Ishikawa (cell line): Measurements from ENCODE around the gene CLDN20.

Source experiments
- CEBPB ChIP-seq: IDR thresholded peaks from 2 replicates; pipeline ENCODE4 v1.6.1; 2012
- CREB1 ChIP-seq: IDR thresholded peaks from 2 replicates; pipeline ENCODE4 v1.6.1; 2012; ENCODE audit warnings: low read depth
- EGR1 ChIP-seq: IDR thresholded peaks from 2 replicates; pipeline ENCODE4 v1.6.1; 2012
- EP300 ChIP-seq: IDR thresholded peaks from 2 replicates; pipeline ENCODE4 v1.6.1; 2012; ENCODE audit warnings: borderline replicate concordance
- FOXM1 ChIP-seq: IDR thresholded peaks from 2 replicates; pipeline ENCODE4 v1.6.1; 2012; ENCODE audit warnings: low read depth, borderline replicate concordance
- MAX ChIP-seq: IDR thresholded peaks from 2 replicates; pipeline ENCODE4 v1.6.1; 2012
- RAD21 ChIP-seq: IDR thresholded peaks from 2 replicates; pipeline ENCODE4 v1.6.1; 2012; ENCODE audit warnings: low read depth
- TAF1 ChIP-seq: IDR thresholded peaks from 2 replicates; pipeline ENCODE4 v1.6.1; 2012; ENCODE audit warnings: low read depth, mild to moderate bottlenecking
- TEAD4 ChIP-seq: IDR thresholded peaks from 2 replicates; pipeline ENCODE4 v1.6.1; 2012
- YY1 ChIP-seq: IDR thresholded peaks from 2 replicates; pipeline ENCODE4 v1.6.1; 2012; ENCODE audit warnings: low read depth
- ZBTB7A ChIP-seq: IDR thresholded peaks from 2 replicates; pipeline ENCODE4 v1.6.1; 2012; ENCODE audit warnings: low read depth
- TF ChIP-seq, protein P1 (sequence below): IDR thresholded peaks from 2 replicates; pipeline ENCODE4 v1.6.1; 2012
- TF ChIP-seq, protein P2 (sequence below): IDR thresholded peaks from 2 replicates; pipeline ENCODE4 v1.6.1; 2012; ENCODE audit warnings: low read depth, mild to moderate bottlenecking

DNA sequence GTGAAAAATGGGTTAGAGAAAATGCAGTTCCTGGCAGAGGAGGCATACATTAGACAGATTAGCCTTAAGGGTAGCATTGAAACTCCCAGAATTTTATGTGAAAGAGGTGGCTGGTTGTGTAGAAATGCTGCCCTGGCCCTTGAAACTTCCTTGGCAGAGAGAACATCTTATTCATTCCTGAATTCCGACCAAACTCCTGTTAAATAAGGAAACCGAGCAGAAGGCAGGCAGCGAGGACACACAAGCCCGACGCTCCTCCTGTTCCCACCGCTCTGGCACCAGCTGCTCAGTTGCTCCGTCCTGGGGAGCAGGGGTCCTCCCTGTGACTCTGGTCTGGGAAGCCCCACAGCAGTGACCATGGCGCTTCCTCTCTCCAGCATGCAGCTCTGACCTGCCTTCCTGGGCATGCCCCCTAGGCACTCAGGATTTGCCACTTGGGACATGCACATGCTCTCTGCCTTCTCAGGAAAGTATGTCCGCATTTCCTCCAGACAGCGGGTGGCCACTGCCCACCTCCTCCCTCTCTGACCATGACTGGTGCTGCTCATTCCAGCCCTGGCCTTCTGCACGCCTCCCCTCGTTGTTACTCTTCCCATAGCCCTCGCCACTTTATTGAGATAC is 35.2 kb upstream of the CLDN20 start:
- TF ChIP-seq TAF1 (no peak), EGR1 (no peak), MAX (no peak), YY1 (no peak), RAD21 (no peak), CEBPB (no peak), TEAD4 (no peak), FOXM1 (no peak), ZBTB7A (no peak), CREB1 (no peak), EP300 (no peak)
- TF ChIP-seq, protein P1, sequence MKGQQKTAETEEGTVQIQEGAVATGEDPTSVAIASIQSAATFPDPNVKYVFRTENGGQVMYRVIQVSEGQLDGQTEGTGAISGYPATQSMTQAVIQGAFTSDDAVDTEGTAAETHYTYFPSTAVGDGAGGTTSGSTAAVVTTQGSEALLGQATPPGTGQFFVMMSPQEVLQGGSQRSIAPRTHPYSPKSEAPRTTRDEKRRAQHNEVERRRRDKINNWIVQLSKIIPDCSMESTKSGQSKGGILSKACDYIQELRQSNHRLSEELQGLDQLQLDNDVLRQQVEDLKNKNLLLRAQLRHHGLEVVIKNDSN: no peak
- TF ChIP-seq, protein P2, sequence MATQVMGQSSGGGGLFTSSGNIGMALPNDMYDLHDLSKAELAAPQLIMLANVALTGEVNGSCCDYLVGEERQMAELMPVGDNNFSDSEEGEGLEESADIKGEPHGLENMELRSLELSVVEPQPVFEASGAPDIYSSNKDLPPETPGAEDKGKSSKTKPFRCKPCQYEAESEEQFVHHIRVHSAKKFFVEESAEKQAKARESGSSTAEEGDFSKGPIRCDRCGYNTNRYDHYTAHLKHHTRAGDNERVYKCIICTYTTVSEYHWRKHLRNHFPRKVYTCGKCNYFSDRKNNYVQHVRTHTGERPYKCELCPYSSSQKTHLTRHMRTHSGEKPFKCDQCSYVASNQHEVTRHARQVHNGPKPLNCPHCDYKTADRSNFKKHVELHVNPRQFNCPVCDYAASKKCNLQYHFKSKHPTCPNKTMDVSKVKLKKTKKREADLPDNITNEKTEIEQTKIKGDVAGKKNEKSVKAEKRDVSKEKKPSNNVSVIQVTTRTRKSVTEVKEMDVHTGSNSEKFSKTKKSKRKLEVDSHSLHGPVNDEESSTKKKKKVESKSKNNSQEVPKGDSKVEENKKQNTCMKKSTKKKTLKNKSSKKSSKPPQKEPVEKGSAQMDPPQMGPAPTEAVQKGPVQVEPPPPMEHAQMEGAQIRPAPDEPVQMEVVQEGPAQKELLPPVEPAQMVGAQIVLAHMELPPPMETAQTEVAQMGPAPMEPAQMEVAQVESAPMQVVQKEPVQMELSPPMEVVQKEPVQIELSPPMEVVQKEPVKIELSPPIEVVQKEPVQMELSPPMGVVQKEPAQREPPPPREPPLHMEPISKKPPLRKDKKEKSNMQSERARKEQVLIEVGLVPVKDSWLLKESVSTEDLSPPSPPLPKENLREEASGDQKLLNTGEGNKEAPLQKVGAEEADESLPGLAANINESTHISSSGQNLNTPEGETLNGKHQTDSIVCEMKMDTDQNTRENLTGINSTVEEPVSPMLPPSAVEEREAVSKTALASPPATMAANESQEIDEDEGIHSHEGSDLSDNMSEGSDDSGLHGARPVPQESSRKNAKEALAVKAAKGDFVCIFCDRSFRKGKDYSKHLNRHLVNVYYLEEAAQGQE: no peak
